Non-pigmented ciliary epithelial cell (primary cell): ENCODE data around the gene PLCB2.

ENCODE experiments used
- DNase-seq: peaks from one replicate; pipeline ENCODE4 v3.0.0-alpha.2; 2010; ENCODE audit warnings: low read depth

PLCB2 gene

DNA sequence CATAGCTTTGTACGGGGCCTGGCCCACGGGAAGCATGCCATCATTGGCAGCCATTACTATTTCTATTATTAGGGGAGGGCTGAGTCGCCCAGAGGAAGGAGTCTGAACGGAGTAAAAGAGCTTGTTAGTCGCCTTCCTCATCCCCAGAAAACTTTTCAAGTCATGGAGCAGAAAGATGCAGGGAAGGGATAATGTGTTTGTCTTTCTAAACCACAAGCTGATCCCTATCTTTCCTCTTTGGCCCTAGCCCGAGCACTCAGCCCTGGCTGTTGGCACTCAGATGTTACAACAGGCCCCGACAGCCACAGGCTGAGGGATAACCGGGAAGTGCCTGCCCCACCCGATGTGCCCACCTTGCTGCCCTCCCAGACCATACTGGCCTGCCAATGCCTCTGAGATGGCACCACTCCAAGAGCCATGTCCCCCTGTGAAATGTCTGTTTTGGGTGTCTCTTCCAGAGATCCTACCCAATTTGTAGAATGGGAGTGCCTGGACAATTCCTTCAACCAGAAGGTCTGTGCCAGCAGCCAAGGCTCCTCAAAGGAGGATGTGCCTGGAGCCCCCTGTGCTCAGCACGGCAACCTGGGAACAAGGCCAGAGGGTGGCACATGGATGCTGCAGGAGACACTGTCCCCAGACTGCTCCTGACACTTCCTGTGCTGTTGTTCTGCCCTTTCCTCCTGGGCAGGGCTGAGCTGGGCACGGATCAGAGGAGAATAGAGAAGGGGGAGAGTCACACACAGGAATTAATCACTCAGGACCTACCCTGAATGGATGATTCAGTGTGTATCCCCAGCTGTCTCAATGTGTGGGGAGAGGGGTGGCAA lies 58.0 kb downstream of the PLCB2 start:
- no peak for DNase-seq

DNA sequence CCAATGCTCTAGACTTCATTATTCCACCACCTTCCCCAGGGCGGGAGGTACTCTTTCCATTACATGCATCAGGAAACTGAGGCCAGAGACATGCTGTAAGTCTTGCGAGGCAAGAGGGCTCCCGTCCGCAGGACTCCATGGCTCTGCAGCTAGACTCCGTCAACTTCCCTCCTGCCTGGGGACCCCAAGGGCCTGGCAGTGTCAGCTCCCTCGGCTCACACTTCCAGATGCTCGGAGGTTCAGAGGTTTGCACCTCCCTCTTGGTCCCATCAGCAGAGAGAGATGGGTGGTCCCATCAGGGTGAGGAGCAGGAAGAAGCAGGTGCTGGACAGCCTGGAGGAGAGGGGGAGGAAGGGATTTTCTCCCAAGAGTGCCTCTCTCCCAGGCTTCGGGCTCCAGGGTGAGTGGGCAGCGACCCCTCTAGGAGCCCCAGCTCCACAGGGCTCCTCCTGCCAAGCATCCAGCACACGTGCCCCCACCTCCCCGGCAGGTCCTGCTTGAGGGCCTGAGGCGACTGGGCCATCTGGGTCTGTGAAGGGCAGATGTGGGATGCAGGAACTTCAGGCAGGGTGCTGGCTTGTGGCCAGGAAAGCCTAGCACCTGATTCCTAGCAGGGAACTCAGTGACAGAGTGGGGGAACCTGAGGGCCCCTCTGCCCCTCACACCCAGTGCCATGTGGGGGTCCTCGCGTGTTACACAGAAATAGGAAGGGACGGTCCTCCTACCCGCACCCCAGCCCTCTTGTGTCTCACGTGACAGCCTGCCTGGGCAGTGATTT lies 59.5 kb downstream of the PLCB2 start:
- no peak for DNase-seq

DNA sequence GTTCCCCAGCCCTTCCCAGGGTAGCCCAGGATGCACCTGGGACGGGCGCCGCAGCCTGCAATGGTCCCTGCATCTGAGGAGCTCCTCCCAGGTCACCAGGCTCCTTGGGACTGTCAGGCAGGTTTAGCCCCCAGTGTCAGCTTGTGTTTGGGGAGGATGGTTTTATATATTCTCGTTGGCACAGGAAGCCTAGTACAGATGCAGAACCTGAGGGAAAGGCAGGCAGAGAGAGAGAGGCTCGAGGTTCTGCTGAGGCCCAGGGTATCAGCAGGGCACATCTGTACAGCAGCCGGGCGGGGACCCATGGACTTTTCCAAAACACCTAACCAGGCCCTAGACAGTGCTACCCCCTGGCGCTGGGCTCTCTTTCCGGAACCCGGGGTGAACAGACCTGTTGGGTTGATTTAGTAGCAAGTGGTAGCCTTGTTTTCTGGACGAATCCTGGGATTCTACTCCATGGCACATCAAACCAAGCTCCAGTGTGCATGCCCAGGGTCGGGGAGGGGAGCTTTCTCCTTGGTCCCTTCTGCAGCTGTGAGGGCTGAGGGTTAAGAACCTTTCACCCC lies 60.2 kb downstream of the PLCB2 start:
- DNase-seq = no peak

DNA sequence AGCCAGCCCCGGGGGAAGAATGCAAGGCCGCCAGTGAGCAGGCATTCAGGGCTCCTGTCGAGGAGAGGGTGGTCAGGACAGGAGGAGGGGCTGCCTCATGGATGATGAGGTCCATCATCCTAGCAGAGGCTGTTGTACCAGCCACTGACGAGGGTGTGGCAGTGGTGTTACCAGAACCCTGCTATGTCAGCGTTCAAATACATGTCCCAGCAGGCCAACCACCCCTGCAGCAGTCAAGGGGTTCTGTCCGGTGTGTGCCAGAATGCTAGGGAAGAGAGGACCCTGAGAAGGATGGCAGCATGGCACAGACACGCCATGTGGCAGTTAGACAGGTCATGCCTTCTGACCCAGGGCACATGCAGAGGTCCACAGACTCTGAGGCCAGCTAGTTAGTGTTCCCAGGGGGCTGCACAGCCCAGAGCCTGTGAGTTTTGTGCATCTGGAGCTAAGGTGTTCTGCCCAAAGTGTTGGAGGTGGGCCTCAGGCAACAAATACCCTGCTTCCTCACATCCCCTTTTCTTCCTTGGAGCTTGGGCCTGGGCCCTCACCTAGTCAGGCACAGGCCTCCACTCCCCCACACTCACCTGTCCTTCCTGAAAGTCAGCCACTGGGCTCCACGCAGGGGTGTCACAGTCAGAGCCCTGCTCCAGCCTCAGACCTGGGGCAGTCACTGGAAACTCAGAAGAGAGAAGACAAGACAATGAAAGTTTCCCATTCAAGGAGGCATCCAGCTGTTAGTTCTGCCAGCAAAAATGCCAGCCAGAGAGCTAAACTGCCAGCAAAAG lies 61.0 kb downstream of the PLCB2 start:
- DNase-seq = no peak

DNA sequence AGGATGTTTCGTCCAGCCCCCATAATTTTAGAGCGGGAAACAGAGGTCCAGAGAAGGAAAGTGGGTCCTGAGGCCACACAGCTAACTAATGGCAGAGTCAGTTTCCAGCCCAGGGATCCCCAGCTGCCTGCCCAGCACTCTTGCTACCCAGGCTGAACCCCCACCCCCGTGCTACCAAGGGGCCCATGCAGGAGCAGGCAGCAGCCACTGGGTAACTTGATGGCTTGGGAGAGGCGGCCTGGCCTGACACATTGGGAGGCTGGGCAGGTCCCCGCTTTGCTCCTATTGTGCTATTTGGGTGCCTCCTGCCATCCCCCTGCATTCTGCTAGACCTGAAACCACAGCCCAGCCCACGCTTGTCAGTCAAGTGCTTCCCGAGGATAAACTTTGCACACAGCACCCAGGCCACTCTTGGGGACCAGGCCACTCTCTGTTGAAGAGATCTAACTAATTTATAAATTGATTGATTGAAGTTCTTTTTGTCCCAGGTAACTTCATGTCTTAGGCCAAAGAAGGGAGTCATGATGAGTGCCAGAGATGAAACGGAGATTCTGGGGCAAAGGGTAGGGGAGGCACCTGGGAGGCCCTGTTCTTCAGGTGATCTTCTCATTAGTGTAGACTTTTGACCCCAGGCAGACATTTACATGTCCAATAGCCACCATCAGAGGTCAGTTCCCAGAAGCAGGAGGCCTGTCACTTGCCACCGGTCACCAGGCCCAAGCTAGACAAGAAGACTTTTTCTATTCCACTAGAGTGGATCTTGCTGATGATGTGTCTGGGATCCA lies 61.9 kb downstream of the PLCB2 start:
- no peak for DNase-seq

DNA sequence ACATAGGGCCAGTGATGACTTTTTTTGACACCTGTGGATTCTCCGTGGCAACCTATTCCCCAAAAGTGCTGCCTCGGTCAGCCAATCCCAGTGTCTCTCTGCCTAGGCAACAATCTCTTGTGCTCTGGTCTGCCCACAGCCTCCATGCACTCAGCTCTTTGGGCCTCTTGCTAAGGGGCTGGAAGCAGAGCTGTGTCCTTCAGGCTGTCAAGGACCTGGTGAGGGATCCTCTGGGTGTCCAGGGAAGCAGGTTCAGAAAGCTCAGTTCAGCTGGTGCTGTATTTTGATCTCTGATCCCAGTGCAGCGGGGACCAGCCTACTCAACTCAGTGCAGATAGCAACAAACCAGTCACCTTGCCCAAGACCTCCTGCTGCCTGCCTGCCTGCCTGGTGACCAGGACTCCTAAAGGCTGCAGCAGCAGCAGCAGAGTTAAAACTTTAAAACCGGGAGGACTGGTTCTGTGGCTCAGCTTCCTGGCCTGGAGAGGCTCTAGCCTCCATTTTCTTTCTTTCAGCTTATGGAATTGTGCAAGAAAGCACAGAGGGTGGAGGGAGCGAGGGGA lies 62.7 kb downstream of the PLCB2 start:
- no peak for DNase-seq

DNA sequence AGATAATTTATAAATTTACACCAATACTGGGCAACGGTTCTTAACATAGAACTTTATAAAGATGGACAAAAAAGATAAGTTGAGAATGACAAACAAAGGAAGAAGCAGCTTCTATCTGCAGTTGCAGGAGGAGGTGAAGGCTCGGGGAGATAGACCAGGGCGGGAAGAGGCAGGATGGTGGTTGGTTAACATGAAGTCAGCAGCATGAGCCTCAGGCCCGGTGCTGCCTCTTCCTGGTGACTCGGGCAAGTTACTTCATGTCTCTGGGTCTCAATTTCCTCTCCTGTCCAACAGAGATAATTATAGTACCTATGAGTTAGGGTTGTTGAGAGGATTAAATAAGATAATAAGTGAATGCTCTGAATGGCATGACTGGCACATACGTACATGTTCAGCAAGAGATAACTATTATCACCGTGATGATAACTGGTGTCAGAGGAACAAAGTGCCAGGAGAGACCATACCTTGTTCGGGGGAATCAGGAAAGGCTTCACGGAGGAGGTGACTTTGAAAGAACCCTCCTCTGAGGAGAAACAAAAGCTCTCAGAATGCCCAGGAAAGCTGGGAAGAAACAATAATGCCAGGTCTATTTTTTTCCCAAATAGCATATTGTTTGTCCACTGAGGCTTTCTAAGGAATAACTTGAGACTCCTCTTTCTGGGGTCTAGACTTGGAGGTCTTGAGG lies 64.5 kb downstream of the PLCB2 start:
- DNase-seq = no peak

DNA sequence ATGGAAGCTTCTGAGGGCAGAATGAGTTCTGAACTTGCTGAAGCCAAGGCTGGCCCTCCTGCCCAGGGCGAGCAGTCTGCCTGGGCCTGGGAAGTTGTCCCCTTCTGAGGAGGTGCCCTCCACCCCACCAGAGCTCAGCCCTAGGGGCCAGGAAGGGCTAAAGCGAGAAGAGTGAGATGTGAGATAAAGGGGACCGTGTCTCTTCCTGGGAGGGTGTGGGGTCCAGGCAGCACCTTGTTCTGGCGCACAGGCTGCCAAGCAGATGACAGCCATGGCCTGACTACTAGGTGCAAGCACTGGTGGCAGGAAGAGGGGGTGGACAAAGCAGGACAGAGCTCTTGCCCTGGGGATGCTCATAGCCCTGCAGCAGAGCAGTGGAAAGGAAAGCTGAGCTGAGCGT lies 65.1 kb downstream of the PLCB2 start:
- no peak for DNase-seq

DNA sequence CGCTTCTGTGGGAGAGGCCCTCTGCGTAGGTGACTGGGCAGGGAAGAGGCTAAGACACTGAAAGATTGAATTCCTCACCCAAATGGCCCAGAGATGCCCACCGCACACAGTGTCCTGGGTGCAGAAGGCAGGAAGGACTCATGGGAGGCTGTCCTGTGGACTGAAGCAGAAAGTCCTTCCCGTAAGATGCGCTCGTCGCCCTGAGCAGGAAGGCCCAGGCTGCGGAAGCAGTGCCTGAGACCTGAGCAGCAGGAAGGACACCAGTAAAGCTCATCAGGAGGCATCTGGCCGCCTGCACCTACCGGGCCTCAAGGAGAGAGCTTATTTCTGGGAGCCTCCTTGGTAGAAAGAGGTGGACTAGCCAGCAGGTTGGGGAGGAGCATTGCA lies 65.5 kb downstream of the PLCB2 start:
- no peak for DNase-seq

DNA sequence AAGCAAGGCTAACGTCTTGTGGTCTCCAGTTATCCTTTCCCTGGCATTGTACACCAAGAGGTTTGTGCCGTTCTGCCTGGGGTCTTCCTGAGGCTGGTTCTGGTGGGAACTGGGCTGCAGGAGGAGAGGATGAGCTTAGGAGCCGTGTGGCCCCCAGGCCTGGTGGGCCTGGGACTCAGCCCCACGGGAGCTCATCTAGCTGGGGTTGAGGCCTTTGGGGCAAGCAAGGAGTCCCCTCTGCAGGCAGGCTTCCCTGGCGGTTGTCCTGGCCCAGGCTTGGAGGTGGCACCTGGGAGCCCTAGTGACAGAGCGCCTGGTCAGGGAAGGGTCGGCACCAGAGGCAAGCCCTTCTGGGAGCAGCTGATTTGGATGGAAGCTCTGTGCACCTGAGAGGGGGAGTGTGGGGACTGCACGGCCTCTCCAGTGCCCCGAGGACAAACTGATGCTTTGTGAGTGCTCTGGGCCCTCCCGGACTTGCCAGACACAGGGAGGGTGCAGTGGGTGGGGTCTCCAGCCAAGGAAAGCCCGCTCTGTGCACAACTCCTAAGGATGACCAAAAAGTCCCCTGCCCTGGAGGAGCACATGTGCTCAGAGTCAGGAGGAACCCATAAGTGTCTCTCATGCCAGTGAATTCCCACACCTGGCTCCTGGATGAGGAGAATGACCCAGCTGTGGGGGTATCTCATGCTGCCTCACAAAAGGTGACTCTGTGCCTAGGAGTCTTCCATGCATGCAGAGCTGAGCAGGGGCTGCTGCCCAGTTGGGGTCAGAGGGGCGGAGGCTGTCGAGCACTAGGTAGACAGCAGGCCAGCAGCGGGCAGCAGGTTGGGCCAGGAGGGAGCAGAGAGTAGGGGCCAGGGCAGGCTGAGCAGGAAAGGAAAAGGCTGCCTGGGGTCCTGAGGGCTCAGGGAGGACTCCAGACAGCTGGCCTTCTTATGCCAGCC lies 66.2 kb downstream of the PLCB2 start:
- DNase-seq = no peak

DNA sequence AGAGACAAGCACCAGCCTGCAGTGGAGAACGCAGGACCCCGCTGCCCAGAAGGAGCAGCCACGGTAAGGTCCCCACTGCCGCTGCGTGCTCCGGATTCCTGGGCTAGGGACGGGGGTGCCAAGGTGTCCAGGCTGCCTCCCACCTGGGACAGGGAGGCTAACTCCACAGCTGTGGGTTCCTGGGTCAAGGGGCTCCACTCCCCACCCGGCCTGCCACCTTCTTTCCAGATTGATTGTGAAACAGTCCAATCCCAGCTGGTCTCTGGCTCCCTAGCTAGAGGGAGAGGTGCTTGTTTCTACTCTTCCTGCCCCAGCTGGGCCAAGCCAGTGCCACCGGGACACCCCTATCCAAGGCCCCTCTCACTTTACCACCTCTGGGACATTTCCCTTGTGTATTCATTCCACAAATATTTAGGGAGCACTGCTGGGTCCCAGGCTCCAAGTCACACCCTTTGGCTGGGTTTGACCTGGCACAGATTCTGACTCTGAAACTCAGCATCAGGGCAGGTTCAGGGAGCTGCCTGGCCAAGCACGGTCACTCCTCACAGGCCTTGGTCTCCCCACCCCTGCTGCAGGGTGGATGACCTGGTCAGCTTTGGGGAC lies 67.0 kb downstream of the PLCB2 start:
- DNase-seq = no peak

DNA sequence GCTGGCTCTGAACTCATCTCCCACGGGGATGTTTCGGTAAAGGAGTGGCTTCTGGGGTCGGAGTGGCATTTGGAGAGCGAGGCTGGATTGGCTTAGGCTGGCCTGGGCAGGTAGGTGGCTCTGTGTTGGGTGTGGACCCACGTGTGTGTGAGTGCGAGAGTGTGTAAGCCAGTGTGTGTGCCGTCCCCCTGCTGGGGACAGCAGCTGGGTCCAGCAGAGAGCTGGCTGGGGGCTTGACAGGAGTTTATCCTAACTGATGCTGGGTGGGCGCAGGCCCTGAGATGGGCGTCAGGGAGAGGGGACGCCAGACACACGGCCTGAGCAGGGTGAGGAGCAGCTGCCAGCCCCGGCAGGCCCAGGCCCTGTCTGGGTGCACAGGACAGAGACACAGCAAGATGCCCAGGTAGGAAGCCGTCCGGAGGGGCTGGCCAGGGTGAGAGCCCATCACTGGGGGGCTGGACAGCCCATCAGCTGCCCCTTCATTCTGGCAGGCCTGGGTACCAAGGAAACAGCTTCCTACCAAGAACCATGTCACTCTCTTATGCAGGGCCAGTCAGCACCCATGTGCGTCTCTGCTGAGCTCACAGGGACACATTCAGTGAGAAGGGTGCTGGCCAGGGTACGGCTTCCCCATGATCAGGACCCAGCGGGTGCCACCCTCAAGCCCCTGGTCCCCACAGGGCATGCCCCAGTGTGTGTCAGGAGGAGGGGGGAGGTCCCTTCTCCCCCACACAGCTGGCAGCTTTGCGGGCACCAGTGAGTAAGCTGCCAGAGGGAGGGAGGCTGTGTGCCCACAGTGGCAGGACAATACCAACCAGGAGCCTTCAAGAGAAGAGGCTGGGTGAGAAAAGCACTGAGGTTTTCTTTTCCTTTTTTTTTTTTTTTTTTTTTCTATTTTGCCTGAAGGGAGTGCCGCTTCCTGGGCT lies 67.8 kb downstream of the PLCB2 start:
- DNase-seq = no peak

DNA sequence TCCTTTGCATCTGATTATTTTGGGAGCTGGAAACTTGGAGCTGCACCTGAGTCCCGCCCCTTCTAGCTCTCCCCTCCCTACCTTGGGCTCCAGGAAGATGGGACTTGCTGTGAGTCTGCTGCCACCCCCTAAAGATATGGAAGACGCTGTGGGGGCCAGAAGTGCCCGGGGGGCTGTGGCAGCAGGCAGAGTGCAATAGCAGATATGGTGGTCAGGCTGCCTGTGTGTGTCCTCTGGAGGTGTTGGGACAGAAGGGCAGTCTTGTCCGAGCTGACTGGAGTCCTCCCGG lies 68.4 kb downstream of the PLCB2 start:
- no peak for DNase-seq

DNA sequence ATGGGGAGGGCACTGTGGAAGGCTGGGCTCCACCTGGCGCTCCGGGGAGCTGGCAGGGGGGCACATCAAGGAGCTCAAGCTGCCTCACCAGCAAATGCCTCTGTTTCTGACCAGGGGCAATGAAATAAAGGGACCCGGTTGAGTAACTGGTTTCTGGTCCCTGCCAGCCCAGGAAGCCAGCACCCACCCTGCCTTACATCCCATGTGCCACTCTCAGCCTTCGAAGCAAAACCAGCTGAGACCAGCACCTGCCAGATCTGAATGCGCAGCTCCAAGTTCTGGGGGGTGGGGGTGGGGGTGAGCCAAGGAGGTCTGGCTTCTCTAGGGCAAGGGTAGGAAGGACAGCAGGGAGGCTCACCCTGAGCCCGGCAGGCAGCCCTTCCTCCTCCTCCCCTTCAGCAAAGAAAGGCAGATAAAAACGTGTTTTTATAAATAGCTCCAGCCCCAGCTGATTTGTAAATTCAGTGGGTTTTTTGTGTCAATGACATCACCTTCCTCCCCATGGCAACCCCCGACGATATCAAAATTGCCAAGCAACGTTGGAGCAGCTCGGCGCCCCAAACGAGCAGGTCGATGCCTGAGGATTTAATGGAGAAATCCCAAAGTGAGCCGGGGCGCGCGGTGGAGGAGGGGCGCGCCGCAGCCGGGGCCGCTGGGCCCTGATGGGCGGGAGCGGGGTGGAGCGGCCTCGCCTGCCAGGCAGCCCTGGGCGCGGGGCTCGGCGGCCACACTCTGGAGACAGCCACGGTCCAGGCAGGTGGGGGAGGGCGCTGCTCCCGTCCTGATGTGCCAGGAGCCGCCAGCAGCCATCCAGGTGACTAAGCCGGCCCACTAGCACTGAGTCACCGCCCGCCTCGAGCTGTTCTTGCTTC lies 69.0 kb downstream of the PLCB2 start, which contains the start of gene PAK6:
PAK6 (plus strand) TSS at position 532 of the 872 bp plus-strand sequence. CDS start 25,723 bp downstream, outside the sequence.
- DNase-seq = no peak
